ENCODE data around the gene TRPV6. TPM values are rescaled to one million over a fixed set of nuclear protein-coding genes. Genes with fewer than 3 reads are reported as not detected.

Gene TRPV6
- total and polyA plus RNA-seq, 2 experiments from 2014 or later, result 0.08 to 0.80 TPM

DNA sequence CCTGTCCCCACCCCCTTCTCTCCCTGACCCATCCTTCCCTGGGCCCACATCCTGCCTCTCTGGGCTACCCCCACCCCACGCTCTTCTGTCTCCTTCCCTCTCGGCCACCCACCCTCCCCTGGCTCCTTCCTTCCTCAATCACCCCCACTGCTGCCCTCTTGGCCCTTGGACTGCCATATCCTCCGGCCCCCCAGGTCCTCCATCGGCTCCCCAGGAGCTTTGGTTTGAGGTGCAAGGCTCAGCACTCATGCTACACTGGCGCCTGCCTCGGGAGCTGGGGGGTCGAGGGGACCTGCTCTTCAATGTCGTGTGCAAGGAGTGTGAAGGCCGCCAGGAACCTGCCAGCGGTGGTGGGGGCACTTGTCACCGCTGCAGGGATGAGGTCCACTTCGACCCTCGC lies 19.8 kb downstream of the TRPV6 start (continued):
- TF ChIP-seq, protein P1, sequence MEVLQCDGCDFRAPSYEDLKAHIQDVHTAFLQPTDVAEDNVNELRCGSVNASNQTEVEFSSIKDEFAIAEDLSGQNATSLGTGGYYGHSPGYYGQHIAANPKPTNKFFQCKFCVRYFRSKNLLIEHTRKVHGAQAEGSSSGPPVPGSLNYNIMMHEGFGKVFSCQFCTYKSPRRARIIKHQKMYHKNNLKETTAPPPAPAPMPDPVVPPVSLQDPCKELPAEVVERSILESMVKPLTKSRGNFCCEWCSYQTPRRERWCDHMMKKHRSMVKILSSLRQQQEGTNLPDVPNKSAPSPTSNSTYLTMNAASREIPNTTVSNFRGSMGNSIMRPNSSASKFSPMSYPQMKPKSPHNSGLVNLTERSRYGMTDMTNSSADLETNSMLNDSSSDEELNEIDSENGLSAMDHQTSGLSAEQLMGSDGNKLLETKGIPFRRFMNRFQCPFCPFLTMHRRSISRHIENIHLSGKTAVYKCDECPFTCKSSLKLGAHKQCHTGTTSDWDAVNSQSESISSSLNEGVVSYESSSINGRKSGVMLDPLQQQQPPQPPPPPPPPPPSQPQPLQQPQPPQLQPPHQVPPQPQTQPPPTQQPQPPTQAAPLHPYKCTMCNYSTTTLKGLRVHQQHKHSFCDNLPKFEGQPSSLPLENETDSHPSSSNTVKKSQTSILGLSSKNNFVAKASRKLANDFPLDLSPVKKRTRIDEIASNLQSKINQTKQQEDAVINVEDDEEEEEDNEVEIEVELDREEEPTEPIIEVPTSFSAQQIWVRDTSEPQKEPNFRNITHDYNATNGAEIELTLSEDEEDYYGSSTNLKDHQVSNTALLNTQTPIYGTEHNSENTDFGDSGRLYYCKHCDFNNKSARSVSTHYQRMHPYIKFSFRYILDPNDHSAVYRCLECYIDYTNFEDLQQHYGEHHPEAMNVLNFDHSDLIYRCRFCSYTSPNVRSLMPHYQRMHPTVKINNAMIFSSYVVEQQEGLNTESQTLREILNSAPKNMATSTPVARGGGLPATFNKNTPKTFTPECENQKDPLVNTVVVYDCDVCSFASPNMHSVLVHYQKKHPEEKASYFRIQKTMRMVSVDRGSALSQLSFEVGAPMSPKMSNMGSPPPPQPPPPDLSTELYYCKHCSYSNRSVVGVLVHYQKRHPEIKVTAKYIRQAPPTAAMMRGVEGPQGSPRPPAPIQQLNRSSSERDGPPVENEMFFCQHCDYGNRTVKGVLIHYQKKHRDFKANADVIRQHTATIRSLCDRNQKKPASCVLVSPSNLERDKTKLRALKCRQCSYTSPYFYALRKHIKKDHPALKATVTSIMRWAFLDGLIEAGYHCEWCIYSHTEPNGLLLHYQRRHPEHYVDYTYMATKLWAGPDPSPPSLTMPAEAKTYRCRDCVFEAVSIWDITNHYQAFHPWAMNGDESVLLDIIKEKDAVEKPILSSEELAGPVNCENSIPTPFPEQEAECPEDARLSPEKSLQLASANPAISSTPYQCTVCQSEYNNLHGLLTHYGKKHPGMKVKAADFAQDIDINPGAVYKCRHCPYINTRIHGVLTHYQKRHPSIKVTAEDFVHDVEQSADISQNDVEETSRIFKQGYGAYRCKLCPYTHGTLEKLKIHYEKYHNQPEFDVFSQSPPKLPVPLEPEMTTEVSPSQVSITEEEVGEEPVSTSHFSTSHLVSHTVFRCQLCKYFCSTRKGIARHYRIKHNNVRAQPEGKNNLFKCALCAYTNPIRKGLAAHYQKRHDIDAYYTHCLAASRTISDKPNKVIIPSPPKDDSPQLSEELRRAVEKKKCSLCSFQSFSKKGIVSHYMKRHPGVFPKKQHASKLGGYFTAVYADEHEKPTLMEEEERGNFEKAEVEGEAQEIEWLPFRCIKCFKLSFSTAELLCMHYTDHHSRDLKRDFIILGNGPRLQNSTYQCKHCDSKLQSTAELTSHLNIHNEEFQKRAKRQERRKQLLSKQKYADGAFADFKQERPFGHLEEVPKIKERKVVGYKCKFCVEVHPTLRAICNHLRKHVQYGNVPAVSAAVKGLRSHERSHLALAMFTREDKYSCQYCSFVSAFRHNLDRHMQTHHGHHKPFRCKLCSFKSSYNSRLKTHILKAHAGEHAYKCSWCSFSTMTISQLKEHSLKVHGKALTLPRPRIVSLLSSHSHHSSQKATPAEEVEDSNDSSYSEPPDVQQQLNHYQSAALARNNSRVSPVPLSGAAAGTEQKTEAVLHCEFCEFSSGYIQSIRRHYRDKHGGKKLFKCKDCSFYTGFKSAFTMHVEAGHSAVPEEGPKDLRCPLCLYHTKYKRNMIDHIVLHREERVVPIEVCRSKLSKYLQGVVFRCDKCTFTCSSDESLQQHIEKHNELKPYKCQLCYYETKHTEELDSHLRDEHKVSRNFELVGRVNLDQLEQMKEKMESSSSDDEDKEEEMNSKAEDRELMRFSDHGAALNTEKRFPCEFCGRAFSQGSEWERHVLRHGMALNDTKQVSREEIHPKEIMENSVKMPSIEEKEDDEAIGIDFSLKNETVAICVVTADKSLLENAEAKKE (CRISPR knock-in tag; IDR thresholded peaks at IDR 0.05), result no peak
- no peak for TF ChIP-seq ZNF331 (CRISPR knock-in tag; IDR thresholded peaks at IDR 0.05; ENCODE audit: low read depth)

DNA sequence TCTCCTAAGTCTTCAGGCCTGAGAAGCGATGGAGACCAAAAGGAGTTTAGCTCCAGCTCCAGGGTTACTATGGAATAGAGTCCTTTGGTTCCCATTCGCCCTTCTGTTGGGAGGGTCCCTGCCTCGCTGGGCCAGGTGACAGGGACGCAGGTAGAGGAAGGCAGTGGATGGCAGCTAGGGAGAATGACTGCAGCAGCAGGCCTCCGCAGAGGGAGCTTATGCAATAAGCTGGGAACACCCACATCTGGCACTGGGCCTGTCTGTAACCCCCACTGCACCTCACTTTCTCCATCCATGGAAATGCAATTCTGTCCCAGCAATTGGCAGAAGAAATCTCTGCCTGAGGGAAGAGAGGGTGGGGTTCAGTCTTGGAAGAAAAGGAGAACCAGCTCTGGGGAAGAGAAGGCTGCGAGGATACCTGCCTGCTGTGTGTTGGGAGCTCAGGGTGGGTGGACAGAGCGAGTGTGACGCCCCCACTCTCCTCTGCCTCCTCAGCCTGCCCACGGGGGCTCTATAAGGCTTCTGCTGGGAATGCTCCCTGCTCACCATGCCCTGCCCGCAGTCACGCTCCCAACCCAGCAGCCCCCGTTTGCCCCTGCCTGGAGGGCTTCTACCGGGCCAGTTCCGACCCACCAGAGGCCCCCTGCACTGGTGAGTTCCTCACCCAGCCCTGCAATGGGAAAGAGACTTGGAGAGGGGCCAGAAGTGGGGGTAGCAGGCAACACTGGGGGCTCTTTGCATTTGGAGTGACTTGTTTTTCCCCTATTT lies 20.4 kb downstream of the TRPV6 start:
- no peaks in the 10 kb centered on the region for H4K20me1 ChIP-seq (replicated peaks; ENCODE audit: insufficient read depth)
- H3K27me3 Mint-ChIP-seq (ENCODE audit: insufficient read depth, low read depth, poor library complexity), result peaks cover 13% of the 10 kb centered on the region
- H3F3A ChIP-seq (replicated peaks; ENCODE audit: low read depth), result no peaks in the 10 kb centered on the region
- no peak for DNase-seq (ENCODE audit: low spot score)
- no peaks in the 10 kb centered on the region for H3K27me3 ChIP-seq (ENCODE audit: insufficient read depth)
- H3K4me3 Mint-ChIP-seq, result no peak overlapping the region
- no peak overlapping the region for H3K4me2 ChIP-seq
- H3K36me3 ChIP-seq (ENCODE audit: insufficient read depth), result no peaks in the 10 kb centered on the region; the same call in none of the 2 replicates
- no peak overlapping the region for H3K4me3 ChIP-seq
- H3K4me1 Mint-ChIP-seq, result peaks cover 34% of the 10 kb centered on the region
- H3K9me3 Mint-ChIP-seq, result no peaks in the 10 kb centered on the region
- no peak overlapping the region for H3K27ac ChIP-seq (ENCODE audit: low read depth)
- no peak for ATAC-seq
- no peaks in the 10 kb centered on the region for H3K9me2 ChIP-seq (ENCODE audit: insufficient read depth)
- peaks cover 23% of the 10 kb centered on the region for H3K4me1 ChIP-seq (ENCODE audit: insufficient read depth)
- no peak overlapping the region for H2AFZ ChIP-seq
- no peak overlapping the region for H3K27ac Mint-ChIP-seq
- H3K36me3 Mint-ChIP-seq (ENCODE audit: low read depth), result peaks cover 8% of the 10 kb centered on the region; the same call in 2 of the 3 replicates
- H3K79me2 ChIP-seq (replicated peaks; ENCODE audit: insufficient read depth), result no peaks in the 10 kb centered on the region
- TF ChIP-seq ZNF114 (CRISPR knock-in tag; IDR thresholded peaks at IDR 0.05) (no peak), CREB1 (CRISPR knock-in tag; IDR thresholded peaks at IDR 0.05; ENCODE audit: low read depth) (no peak), ZNF331 (CRISPR knock-in tag; IDR thresholded peaks at IDR 0.05; ENCODE audit: low read depth) (no peak), NANOG (IDR thresholded peaks at IDR 0.05; ENCODE audit: borderline replicate concordance) (no peak), EZH2phosphoT487 (IDR thresholded peaks at IDR 0.05; ENCODE audit: unreplicated experiment) (no peak), STAT1 (IDR thresholded peaks at IDR 0.05; ENCODE audit: unreplicated experiment) (no peak), POLR2AphosphoS5 (IDR thresholded peaks at IDR 0.05; ENCODE audit: low read depth) (no peak), JUNB (IDR thresholded peaks at IDR 0.05; ENCODE audit: unreplicated experiment) (no peak)
- TF ChIP-seq, protein P2, sequence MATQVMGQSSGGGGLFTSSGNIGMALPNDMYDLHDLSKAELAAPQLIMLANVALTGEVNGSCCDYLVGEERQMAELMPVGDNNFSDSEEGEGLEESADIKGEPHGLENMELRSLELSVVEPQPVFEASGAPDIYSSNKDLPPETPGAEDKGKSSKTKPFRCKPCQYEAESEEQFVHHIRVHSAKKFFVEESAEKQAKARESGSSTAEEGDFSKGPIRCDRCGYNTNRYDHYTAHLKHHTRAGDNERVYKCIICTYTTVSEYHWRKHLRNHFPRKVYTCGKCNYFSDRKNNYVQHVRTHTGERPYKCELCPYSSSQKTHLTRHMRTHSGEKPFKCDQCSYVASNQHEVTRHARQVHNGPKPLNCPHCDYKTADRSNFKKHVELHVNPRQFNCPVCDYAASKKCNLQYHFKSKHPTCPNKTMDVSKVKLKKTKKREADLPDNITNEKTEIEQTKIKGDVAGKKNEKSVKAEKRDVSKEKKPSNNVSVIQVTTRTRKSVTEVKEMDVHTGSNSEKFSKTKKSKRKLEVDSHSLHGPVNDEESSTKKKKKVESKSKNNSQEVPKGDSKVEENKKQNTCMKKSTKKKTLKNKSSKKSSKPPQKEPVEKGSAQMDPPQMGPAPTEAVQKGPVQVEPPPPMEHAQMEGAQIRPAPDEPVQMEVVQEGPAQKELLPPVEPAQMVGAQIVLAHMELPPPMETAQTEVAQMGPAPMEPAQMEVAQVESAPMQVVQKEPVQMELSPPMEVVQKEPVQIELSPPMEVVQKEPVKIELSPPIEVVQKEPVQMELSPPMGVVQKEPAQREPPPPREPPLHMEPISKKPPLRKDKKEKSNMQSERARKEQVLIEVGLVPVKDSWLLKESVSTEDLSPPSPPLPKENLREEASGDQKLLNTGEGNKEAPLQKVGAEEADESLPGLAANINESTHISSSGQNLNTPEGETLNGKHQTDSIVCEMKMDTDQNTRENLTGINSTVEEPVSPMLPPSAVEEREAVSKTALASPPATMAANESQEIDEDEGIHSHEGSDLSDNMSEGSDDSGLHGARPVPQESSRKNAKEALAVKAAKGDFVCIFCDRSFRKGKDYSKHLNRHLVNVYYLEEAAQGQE (IDR thresholded peaks at IDR 0.05; ENCODE audit: unreplicated experiment), result no peak
- TF ChIP-seq, protein P3, sequence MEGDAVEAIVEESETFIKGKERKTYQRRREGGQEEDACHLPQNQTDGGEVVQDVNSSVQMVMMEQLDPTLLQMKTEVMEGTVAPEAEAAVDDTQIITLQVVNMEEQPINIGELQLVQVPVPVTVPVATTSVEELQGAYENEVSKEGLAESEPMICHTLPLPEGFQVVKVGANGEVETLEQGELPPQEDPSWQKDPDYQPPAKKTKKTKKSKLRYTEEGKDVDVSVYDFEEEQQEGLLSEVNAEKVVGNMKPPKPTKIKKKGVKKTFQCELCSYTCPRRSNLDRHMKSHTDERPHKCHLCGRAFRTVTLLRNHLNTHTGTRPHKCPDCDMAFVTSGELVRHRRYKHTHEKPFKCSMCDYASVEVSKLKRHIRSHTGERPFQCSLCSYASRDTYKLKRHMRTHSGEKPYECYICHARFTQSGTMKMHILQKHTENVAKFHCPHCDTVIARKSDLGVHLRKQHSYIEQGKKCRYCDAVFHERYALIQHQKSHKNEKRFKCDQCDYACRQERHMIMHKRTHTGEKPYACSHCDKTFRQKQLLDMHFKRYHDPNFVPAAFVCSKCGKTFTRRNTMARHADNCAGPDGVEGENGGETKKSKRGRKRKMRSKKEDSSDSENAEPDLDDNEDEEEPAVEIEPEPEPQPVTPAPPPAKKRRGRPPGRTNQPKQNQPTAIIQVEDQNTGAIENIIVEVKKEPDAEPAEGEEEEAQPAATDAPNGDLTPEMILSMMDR (conservative IDR thresholded peaks at IDR 0.05; ENCODE audit: low read depth in 2 of 2), result no peak
- TF ChIP-seq, protein P4, sequence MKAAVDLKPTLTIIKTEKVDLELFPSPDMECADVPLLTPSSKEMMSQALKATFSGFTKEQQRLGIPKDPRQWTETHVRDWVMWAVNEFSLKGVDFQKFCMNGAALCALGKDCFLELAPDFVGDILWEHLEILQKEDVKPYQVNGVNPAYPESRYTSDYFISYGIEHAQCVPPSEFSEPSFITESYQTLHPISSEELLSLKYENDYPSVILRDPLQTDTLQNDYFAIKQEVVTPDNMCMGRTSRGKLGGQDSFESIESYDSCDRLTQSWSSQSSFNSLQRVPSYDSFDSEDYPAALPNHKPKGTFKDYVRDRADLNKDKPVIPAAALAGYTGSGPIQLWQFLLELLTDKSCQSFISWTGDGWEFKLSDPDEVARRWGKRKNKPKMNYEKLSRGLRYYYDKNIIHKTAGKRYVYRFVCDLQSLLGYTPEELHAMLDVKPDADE (IDR thresholded peaks at IDR 0.05), result no peak

All from GM23338 (cell line).